ENCODE results near the gene POLN.
"Not testable (repeated sequence)": the region's sequence is repeated elsewhere in the genome, so short reads cannot be mapped to it uniquely, and the experiment has no call there.

Gene POLN

DNA sequence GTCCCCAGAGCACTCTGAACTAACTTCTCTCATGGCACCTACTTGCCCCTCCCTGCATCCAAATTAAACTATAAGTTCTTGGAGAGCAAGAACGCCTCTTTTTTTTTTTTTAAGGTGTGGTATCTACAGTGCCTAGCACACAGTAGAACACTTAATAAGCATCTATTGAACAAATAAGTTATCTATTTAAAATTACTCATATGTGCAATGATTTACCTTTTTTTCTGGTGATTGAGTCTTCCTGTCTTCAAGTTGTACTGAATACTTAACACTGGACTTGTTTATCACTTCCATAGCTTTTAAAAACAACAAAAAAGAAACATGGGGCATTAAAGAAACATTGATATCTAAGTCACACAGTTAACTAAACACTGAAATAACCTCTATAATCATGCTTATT is 29.1 kb downstream of the POLN start:
- DNase-seq: no peak

GRCh38 chr4:2202789-2203188 is 39.1 kb downstream of the POLN start:
- DNase-seq: not testable (repeated sequence)

DNA sequence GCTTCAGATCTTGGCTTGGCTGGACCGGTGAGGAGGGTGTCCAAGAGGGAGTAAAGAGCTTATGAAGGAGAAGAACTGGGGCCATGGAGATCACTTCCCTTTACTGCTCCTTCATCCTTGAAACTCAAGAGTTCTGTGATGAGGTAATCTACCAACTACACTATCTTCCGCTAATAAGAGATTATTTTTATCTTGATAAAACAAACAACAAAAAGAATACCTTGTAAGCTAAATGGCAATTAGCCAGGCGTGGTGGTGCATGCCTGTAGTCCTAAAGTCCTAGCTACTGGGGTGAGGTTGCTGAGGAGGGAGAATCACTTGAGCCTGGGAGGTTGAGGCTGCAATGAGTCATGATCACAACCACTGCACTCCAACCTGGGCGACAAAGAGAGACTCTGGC is 47.4 kb downstream of the POLN start:
- DNase-seq: no peak

- no peak for DNase-seq
These were observed 48.6 kb downstream of the POLN start for GRCh38 chr4:2193326-2193725.

GRCh38 chr4:2186865-2187172 is 55.1 kb downstream of the POLN start:
- DNase-seq: no peak

DNA sequence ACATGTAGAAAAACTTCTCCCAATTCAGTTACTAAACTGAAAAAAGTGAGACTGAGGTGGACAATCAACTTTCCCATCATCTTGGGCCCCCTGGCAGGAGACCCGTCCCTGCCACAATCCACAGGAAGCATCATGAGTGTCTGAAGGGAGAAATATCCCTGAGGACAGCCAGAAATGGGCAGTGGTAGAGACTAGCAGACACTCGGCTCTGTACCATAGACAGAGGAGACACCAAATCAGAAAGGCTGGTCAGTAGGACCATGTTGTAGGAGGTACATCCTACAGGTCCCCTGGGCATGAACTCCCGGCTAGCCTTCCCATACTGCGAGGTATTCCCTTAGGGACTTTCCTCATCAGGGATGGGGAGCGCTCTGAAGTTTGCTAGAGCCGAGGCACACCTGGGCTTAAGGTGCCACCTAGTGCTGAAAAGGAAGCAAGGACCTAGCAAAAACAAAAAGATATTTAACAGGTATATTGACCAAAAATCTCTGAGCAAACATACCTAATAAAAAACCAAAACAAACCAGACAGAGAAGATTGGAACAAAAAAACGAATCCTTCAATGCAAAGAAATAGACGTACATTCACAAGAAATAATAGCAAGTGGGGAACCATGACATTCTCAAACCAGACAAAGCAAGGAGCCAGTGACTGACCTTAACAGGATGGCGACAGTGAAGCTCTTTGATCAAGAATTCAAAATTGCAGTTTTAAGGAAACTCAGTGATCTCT is 55.6 kb downstream of the POLN start:
- no peak for DNase-seq

DNA sequence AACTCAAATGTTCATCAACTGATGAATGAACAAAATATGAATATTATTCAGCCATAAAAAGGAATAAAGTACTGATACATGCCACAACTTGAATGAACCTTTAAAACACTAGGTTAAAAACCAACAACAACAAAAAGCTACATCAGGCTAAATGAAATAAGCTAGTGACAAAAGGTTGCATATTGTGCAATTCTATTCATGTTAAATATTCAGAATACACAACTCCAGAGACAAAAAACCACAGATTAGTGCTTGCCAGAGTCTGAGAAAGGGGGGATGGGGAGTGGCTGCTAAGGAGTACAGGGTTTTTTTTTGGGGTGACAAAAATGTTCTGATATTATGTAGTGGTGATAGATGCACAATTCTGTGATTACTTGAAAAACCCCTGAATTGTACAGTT is 58.5 kb downstream of the POLN start:
- DNase-seq: no peak

DNA sequence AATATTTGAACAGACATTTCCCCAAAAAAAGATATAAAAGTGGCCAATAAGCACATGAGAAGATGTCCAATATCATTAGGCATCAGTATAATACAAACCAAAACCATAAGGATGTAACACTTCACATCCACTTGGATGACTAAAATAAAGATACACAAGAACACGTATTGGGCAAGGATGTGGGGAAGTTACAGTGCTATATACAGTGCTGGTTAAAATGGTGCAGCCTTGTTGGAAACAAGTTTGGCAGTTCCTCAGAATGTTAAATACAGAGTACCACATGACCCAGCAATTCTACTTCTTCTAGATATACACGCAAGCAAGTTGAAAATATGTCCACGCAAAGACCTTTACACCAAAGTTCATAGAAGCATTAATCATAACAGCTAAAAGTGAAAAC is 58.9 kb downstream of the POLN start:
- no peak for DNase-seq

- no peak for DNase-seq
These were observed 61.5 kb downstream of the POLN start for GRCh38 chr4:2180410-2180809.

GRCh38 chr4:2179717-2180116 is 62.2 kb downstream of the POLN start:
- DNase-seq: no peak

- DNase-seq: no peak
These were observed 62.9 kb downstream of the POLN start for GRCh38 chr4:2178986-2179385.

DNA sequence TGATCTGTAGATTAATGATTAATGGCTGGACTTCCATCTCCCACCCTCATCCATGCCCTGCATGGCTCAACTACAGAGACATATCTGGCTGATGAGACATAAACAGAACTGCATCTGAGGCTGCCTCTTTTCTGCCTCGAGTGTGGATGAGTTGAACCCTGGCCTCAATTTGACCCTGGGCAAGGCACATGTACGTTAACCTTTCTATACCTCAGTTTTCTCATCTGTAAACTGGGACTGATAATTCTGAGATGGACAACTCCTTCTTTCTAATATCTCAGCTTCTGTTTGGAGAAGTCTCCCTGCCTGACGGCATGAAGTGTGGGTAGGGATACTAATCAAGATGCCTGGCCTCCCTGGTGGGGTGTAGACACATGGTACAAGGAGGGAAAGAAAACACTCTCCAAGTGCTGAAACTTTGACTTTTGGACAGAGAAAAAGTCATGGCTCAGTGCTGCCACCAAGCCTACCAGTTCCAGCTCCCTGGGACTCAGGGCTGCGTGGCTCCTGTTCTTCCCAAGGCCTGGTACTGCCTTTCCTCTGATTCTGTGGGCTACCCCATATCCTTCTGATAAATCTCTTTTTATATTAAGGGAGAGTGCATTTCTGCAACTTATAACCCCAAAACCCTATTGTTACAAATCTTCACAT is 64.4 kb downstream of the POLN start:
- DNase-seq: no peak

DNA sequence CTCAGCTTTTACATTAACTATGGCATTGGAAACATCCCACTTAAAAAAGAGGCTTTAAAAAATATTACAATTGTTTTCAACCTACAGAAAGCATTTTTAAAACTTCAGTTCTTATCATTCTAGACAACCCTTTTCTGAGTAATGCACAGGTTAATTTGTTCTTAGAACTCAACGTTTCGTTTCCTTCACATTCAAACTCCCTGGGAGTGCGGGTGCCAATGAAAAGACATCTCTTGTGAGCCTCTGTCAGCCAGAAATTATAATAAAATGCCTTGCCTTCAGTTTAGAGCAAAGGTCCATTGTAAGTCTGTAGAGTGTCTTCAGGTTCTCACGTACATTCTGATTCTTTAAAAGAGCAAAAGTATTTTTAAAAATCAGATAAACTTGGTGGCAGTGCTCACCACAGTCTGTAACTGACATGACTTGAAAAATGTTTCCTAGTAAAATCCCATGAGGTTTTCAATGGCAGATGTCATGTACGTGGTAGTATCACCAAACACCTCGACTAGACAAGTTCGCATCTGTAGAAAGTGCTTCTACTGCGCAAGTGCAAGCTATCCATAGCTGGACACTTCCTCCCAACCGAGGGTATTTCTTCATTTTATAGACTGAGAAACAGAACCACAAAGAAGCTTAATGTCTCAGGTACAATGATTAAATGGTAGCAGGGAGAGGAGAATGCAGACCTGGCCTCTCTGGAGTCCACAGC is 65.8 kb downstream of the POLN start:
- no peak for DNase-seq

- no peak for DNase-seq
These were observed 67.9 kb downstream of the POLN start for GRCh38 chr4:2174061-2174460.

GRCh38 chr4:2172627-2173231 is 69.2 kb downstream of the POLN start:
- peak; percentile 9 for DNase-seq

DNA sequence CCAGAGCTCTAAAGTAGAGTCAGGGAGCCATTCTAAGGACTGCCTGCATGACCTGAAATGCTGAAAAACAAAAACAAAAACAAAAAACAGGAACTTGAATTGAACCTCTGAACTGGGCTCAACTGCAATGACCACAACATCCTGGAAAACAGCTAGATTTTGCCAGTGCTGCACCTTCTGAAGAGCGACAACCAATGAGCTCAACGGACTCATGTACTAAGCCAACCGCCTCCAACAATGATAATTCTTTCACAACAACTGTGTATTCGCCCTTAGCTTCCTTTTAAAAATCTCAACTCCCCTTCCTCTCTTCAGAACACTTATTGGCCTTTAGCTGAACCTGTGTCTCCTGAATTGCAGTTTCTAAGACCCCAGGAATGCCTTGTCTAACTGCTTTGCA is 69.8 kb downstream of the POLN start:
- no peak for DNase-seq

- no peak for DNase-seq
These were observed 73.2 kb downstream of the POLN start for GRCh38 chr4:2168469-2169319.

DNA sequence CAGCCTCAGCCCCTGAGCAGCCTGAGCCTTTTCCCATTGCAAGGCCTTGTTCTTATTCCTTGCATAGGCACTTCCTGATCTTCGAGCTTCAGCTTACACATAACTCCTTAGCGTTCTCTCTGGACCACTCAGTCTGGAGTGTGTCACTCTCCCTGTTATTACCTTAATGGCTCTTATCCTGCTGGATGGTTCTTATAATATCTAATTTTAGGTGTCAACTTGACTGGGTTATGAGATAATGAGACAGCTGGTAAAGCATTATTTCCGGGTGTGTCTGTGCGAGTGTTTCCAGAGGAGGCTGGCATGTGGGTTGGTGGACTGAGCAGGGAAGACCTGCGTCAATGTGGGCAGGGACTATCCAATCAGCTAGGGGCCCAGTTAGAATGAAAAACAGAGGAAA is 75.7 kb downstream of the POLN start:
- DNase-seq: no peak

- no peak for DNase-seq
These were observed 76.5 kb downstream of the POLN start for GRCh38 chr4:2165391-2165790.

DNA sequence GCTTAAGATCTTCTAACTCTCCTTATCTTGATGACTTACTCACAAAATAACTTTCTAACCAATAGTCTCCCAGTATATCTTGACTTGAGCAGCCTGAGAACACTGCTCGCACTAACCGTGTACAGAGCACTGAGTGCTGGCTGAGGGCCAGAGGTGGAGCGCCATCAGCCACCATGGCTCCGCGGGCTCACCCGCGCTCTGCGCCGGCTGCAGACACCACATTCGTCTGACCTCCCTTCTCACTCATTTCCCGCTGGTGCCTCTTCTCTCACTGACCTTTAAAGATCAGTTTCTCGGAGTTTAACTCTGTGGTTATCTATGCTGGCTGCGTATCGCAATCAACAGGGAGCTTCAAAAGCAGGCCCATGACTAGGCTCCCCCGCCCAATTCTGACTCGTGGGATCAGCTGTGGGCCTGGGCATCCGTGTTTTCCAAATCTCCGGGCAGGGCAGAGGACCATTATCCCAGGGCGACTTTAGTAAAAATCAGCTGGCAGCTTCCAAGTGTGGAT is 78.6 kb downstream of the POLN start:
- DNase-seq: no peak

- DNase-seq: not testable (repeated sequence)
These were observed 80.7 kb downstream of the POLN start for GRCh38 chr4:2161092-2161703.

DNA sequence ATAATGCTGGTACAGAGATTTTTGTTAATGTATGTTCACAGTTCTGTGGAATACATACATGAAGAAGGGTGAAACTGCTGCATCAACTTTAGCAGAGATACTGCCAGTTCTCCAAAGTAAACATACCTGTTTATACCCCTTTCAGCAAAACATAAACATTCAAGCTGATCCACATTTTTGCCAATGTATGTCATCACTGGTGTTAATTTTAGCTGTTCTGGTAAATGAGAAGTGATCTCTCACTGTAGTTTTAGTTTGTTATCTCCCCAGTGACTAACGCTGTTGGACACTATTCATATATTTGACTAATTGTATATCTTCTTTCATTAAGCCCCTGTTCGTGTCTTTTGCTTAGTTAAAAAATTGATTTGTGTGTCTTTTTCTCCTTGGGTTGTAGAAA is 82.0 kb downstream of the POLN start:
- no peak for DNase-seq
